ENCODE data around the gene PTPA. TPM values are rescaled to one million over a fixed set of nuclear protein-coding genes. Genes with fewer than 3 reads are reported as not detected.
"Not testable (repeated sequence)": the region's sequence is repeated elsewhere in the genome, so short reads cannot be mapped to it uniquely, and the experiment has no call there.

The PTPA gene
- total and polyA plus RNA-seq, 2 experiments from 2014 or later: 60.9 to 72.3 TPM

DNA sequence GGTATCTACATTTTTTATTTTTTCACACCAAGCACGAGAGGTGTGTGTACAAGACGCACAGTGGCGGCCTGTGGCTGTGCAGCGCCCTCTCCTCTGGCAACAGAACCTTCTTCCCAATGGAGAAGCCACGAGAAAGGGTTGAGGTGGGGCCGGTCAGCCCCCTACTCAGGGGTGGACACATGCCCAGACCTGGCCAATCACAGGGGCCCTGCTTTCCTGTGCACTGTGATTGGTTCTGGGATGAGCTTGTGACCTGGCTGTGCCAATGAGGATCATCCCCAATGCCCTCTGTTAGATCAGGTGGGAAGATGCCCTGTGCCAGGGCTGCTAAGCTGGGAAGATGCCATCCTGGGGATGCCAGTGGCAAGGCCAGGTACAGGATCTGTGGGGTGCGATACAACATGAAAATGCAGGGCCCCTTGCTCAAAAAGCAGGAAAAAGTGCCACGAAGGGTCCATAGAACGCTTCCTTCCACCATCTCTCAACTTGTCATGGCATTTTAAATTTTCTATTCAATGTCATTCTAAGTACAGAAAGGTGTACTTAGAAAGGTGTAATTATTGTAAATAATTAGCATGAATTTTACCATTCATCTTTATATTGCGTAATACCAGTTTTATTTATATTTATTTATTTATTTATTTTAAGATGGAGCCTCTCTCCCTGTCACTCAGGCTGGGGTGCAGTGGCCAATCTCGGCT lies 51.4 kb downstream of the PTPA start:
- Histone ChIP-seq H3K9me2 (replicated peaks; ENCODE audit: insufficient read depth) (no peaks in the 10 kb centered on the region), H3K27ac (no peak overlapping the region), H3K4me2 (no peak overlapping the region), H3K4me1 (ENCODE audit: insufficient read depth) (peaks cover 16% of the 10 kb centered on the region), H2AFZ (no peak overlapping the region), H3K4me3 (no peak overlapping the region), H3K9me3 (ENCODE audit: low read depth) (no peaks in the 10 kb centered on the region), H3K27me3 (no peaks in the 10 kb centered on the region), H3K79me2 (no peaks in the 10 kb centered on the region), H3K36me3 (replicated peaks; ENCODE audit: insufficient read depth, low read depth) (no peaks in the 10 kb centered on the region), H4K20me1 (ENCODE audit: insufficient read depth, poor library complexity, severe bottlenecking) (no peaks in the 10 kb centered on the region)
- TF ChIP-seq EZH2phosphoT487 (IDR thresholded peaks at IDR 0.05; ENCODE audit: low read depth, severe bottlenecking, unreplicated experiment): no peak
- TF ChIP-seq EZH2 (IDR thresholded peaks at IDR 0.05; ENCODE audit: borderline replicate concordance): no peak
- TF ChIP-seq, protein P1, sequence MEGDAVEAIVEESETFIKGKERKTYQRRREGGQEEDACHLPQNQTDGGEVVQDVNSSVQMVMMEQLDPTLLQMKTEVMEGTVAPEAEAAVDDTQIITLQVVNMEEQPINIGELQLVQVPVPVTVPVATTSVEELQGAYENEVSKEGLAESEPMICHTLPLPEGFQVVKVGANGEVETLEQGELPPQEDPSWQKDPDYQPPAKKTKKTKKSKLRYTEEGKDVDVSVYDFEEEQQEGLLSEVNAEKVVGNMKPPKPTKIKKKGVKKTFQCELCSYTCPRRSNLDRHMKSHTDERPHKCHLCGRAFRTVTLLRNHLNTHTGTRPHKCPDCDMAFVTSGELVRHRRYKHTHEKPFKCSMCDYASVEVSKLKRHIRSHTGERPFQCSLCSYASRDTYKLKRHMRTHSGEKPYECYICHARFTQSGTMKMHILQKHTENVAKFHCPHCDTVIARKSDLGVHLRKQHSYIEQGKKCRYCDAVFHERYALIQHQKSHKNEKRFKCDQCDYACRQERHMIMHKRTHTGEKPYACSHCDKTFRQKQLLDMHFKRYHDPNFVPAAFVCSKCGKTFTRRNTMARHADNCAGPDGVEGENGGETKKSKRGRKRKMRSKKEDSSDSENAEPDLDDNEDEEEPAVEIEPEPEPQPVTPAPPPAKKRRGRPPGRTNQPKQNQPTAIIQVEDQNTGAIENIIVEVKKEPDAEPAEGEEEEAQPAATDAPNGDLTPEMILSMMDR (IDR thresholded peaks at IDR 0.05; ENCODE audit: poor library complexity): no peak
- DNase-seq (ENCODE audit: low spot score): no peak
- WGBS (ENCODE audit: low lambda C conversion rate, missing lambda C conversion rate): 93% methylated on average over 11 of the region's 11 CpGs

DNA sequence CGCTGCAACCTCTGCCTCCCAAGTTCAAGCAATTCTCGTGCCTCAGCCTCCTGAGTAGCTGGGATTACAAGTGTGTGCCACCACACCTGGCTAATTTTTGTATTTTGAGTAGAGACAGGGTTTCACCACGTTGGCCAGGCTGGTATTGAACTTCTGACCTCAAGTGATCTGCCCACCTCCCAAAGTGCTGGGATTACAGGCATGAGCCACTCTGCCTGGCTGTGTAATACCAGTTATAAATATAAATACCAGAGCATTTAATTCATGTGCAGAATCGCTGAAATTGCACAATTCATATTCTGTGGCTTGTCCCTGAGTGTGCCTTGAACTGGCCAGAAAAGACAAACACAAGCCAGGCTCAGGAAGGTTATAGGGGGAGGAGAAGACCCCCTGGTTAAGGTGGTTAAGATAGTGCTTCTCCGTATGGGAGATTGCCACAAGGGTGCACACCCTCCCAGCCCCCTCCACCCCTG lies 52.0 kb downstream of the PTPA start:
- Histone ChIP-seq H3K4me1 (ENCODE audit: insufficient read depth) (peaks cover 20% of the 10 kb centered on the region), H3K27ac (peak overlapping the region; percentile 76)
- H4K20me1 ChIP-seq (ENCODE audit: insufficient read depth, poor library complexity, severe bottlenecking); DNase-seq (ENCODE audit: low spot score); H3K79me2 ChIP-seq; H3K4me3 ChIP-seq; H3K9me2 ChIP-seq (replicated peaks; ENCODE audit: insufficient read depth); H3K36me3 ChIP-seq (replicated peaks; ENCODE audit: insufficient read depth, low read depth); H2AFZ ChIP-seq; H3K4me2 ChIP-seq; H3K27me3 ChIP-seq; H3K9me3 ChIP-seq (ENCODE audit: low read depth): not testable (repeated sequence)
- WGBS (ENCODE audit: low lambda C conversion rate, missing lambda C conversion rate): 73% methylated on average over 5 of the region's 5 CpGs

DNA sequence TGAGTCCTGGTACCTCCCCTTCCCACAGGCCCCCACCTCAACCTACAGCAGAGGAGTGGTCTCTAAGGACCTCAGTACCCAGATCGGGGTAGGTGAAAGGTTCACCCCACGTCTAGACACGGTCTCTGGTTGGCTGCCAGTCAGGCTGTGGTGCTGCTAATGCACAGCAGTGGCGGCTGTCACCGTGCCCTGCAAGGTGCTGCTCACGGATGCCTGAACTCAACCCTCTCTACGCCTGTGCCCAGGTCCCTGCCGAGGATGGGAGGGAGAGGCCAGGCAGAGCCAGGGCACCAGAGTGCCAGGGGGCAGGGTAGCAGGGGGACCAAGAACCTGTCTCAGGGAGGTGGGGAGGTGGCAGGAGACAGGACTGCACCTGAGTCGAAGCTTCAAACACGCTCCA lies 52.5 kb downstream of the PTPA start:
- no peak overlapping the region for H3K4me2 ChIP-seq
- TF ChIP-seq EZH2 (IDR thresholded peaks at IDR 0.05; ENCODE audit: borderline replicate concordance) (no peak), EZH2phosphoT487 (IDR thresholded peaks at IDR 0.05; ENCODE audit: low read depth, severe bottlenecking, unreplicated experiment) (no peak)
- TF ChIP-seq, protein P1 (IDR thresholded peaks at IDR 0.05; ENCODE audit: poor library complexity): no peak
- no peak for DNase-seq (ENCODE audit: low spot score)
- no peaks in the 10 kb centered on the region for H3K27me3 ChIP-seq
- no peaks in the 10 kb centered on the region for H3K79me2 ChIP-seq
- no peaks in the 10 kb centered on the region for H3K9me2 ChIP-seq (replicated peaks; ENCODE audit: insufficient read depth)
- peak overlapping the region; percentile 76 for H3K27ac ChIP-seq
- H2AFZ ChIP-seq: no peak overlapping the region
- no peak overlapping the region for H3K4me3 ChIP-seq
- no peaks in the 10 kb centered on the region for H4K20me1 ChIP-seq (ENCODE audit: insufficient read depth, poor library complexity, severe bottlenecking)
- no peaks in the 10 kb centered on the region for H3K9me3 ChIP-seq (ENCODE audit: low read depth)
- peaks cover 25% of the 10 kb centered on the region for H3K4me1 ChIP-seq (ENCODE audit: insufficient read depth)
- WGBS (ENCODE audit: low lambda C conversion rate, missing lambda C conversion rate): 86% methylated on average over 10 of the region's 10 CpGs
- H3K36me3 ChIP-seq (replicated peaks; ENCODE audit: insufficient read depth, low read depth): no peaks in the 10 kb centered on the region

DNA sequence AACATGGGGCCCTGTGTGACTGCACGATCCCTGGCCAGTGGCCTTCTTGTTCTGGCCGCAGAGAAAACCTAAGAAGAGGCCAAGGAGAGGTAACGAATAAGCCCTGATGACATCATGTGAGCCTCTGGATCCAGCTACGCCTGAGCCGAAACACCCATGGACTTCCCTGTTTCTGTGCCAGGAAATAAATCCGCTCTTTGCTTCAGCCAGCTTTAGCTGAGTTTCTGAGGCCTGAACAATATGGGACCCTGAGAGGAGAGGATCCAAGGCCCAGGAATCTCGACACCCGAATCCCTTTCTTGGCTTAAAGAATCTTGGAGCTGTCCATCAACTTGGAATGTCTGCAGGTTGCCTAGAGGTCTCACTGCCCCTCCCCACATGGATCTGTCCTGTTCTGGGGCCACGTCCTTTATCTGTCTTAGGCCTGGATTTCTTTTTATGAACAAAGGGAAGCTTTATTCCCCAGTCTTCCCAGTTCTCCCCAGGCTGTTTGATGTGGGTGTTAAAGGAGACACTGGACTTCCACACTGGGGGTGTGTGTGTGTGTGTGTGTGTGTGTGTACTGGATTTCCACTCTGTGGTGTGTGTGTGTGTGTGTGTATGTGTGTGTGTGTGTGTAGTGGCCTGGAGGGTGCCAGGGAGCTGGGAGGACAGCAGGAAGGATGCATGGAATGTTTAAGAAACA lies 53.2 kb downstream of the PTPA start:
- Histone ChIP-seq H3K79me2 (no peaks in the 10 kb centered on the region), H4K20me1 (ENCODE audit: insufficient read depth, poor library complexity, severe bottlenecking) (no peaks in the 10 kb centered on the region), H3K36me3 (replicated peaks; ENCODE audit: insufficient read depth, low read depth) (no peaks in the 10 kb centered on the region), H3K4me2 (no peak overlapping the region), H3K9me2 (replicated peaks; ENCODE audit: insufficient read depth) (no peaks in the 10 kb centered on the region), H3K27ac (peak overlapping the region; percentile 76), H2AFZ (no peak overlapping the region), H3K27me3 (no peaks in the 10 kb centered on the region), H3K9me3 (ENCODE audit: low read depth) (no peaks in the 10 kb centered on the region), H3K4me3 (no peak overlapping the region), H3K4me1 (ENCODE audit: insufficient read depth) (peaks cover 26% of the 10 kb centered on the region)
- peak; percentile 67 for DNase-seq (ENCODE audit: low spot score)
- TF ChIP-seq EZH2phosphoT487 (IDR thresholded peaks at IDR 0.05; ENCODE audit: low read depth, severe bottlenecking, unreplicated experiment) (no peak), EZH2 (IDR thresholded peaks at IDR 0.05; ENCODE audit: borderline replicate concordance) (no peak)
- TF ChIP-seq, protein P1 (IDR thresholded peaks at IDR 0.05; ENCODE audit: poor library complexity): no peak
- WGBS (ENCODE audit: low lambda C conversion rate, missing lambda C conversion rate): 64% methylated on average over 9 of the region's 9 CpGs

All from hepatocyte (in vitro differentiated cells).